ENCODE results near the gene DSCAML1.

The DSCAML1 gene

DNA sequence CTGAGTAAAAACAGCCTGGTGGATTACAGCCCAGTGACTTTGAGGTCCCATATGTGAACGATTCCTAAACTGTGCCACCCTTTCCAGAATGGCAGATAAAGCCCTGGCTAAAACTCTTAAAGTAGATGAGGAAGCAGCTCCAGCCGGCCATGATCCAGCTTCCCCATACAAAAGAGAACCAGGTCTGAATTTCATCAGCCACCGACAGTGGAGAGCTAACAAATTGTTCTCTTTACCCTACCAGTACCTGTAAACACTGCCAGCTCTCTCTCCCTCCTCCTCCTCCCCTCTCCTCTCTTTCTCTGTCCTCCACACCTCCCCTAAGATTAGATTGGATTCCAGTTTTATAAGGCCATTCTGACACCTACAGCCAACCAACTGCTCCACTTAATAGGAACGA is 176.9 kb downstream of the DSCAML1 start:
- Histone ChIP-seq H2AFZ (ENCODE audit: low read depth, low read length) (no peak overlapping the region; the same call in 1 of the 2 replicates), H3K27ac (ENCODE audit: low read length) (no peak overlapping the region), H3K27me3 (ENCODE audit: low read depth, low read length) (no peaks in the 10 kb centered on the region), H4K20me1 (ENCODE audit: insufficient read depth, low read length) (no peaks in the 10 kb centered on the region), H3K4me3 (ENCODE audit: low read length) (no peak overlapping the region), H3K36me3 (replicated peaks; ENCODE audit: low read depth, low read length) (no peaks in the 10 kb centered on the region), H3K9ac (ENCODE audit: low read length) (no peak overlapping the region), H3K4me1 (ENCODE audit: low read length) (peaks cover 5% of the 10 kb centered on the region; the same call in 1 of the 2 replicates), H3K9me3 (ENCODE audit: insufficient read depth, low read length) (no peaks in the 10 kb centered on the region), H3K4me2 (ENCODE audit: low read length) (no peak overlapping the region), H3K79me2 (ENCODE audit: low read length) (no peaks in the 10 kb centered on the region)
- TF ChIP-seq, protein P1, sequence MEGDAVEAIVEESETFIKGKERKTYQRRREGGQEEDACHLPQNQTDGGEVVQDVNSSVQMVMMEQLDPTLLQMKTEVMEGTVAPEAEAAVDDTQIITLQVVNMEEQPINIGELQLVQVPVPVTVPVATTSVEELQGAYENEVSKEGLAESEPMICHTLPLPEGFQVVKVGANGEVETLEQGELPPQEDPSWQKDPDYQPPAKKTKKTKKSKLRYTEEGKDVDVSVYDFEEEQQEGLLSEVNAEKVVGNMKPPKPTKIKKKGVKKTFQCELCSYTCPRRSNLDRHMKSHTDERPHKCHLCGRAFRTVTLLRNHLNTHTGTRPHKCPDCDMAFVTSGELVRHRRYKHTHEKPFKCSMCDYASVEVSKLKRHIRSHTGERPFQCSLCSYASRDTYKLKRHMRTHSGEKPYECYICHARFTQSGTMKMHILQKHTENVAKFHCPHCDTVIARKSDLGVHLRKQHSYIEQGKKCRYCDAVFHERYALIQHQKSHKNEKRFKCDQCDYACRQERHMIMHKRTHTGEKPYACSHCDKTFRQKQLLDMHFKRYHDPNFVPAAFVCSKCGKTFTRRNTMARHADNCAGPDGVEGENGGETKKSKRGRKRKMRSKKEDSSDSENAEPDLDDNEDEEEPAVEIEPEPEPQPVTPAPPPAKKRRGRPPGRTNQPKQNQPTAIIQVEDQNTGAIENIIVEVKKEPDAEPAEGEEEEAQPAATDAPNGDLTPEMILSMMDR (IDR thresholded peaks at IDR 0.05; ENCODE audit: low read depth, low read length): no peak
- no peak for TF ChIP-seq EZH2phosphoT487 (IDR thresholded peaks at IDR 0.05; ENCODE audit: low read depth)

DNA sequence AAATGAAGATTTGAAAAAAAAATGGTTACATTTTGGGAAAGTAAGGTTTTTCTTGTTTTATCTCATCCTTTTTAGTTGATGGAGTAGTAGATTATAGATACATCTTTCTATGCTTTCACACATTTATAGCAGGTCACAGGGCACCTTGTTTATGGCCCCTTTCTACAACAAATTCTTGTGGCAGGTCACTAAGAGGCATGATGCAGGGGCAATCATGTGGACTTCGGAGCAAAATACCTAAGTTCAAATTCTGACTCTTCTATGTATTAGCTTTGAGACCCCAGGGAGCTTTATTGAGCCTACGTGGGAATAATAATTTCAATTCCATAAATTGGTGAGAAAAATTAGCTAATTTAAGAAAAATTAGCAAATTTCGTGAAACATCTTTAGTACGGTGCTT is 177.4 kb downstream of the DSCAML1 start:
- Histone ChIP-seq H3K9me3 (ENCODE audit: insufficient read depth, low read length) (no peaks in the 10 kb centered on the region), H3K27me3 (ENCODE audit: low read depth, low read length) (no peaks in the 10 kb centered on the region), H3K9ac (ENCODE audit: low read length) (no peak overlapping the region), H3K4me1 (ENCODE audit: low read length) (peaks cover 5% of the 10 kb centered on the region; the same call in 1 of the 2 replicates), H3K27ac (ENCODE audit: low read length) (no peak overlapping the region), H4K20me1 (ENCODE audit: insufficient read depth, low read length) (no peaks in the 10 kb centered on the region), H3K79me2 (ENCODE audit: low read length) (no peaks in the 10 kb centered on the region), H3K36me3 (replicated peaks; ENCODE audit: low read depth, low read length) (no peaks in the 10 kb centered on the region), H3K4me3 (ENCODE audit: low read length) (no peak overlapping the region), H2AFZ (ENCODE audit: low read depth, low read length) (no peak overlapping the region), H3K4me2 (ENCODE audit: low read length) (no peak overlapping the region)
- TF ChIP-seq, protein P1 (IDR thresholded peaks at IDR 0.05; ENCODE audit: low read depth, low read length): no peak
- no peak for TF ChIP-seq EZH2phosphoT487 (IDR thresholded peaks at IDR 0.05; ENCODE audit: low read depth)

DNA sequence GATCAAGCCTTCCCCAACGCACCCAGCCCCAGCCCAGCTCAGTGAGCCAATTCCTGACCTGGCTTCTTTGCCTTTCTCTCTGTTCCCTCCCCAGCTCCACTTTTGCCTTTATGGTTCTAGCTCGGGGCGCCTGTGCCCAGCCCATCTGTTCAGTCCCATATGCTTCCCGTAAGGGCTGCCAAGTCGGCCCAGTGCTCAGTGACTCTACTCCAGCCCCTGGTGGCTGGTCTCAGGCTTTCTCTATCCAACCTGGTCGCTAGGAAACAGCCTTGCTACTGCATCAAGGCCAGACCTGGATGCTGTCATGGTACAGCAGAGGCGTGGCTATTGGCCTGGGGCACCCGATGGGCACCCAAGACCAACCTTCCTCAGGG is 178.0 kb downstream of the DSCAML1 start:
- Histone ChIP-seq H3K4me2 (ENCODE audit: low read length) (no peak overlapping the region), H2AFZ (ENCODE audit: low read depth, low read length) (no peak overlapping the region), H3K79me2 (ENCODE audit: low read length) (no peaks in the 10 kb centered on the region), H3K4me1 (ENCODE audit: low read length) (peaks cover 5% of the 10 kb centered on the region; the same call in 1 of the 2 replicates), H3K4me3 (ENCODE audit: low read length) (no peak overlapping the region), H3K36me3 (replicated peaks; ENCODE audit: low read depth, low read length) (no peaks in the 10 kb centered on the region), H3K27ac (ENCODE audit: low read length) (no peak overlapping the region), H3K9me3 (ENCODE audit: insufficient read depth, low read length) (no peaks in the 10 kb centered on the region), H4K20me1 (ENCODE audit: insufficient read depth, low read length) (no peaks in the 10 kb centered on the region), H3K27me3 (ENCODE audit: low read depth, low read length) (no peaks in the 10 kb centered on the region), H3K9ac (ENCODE audit: low read length) (no peak overlapping the region)
- TF ChIP-seq, protein P1 (IDR thresholded peaks at IDR 0.05; ENCODE audit: low read depth, low read length): no peak
- TF ChIP-seq EZH2phosphoT487 (IDR thresholded peaks at IDR 0.05; ENCODE audit: low read depth): no peak

DNA sequence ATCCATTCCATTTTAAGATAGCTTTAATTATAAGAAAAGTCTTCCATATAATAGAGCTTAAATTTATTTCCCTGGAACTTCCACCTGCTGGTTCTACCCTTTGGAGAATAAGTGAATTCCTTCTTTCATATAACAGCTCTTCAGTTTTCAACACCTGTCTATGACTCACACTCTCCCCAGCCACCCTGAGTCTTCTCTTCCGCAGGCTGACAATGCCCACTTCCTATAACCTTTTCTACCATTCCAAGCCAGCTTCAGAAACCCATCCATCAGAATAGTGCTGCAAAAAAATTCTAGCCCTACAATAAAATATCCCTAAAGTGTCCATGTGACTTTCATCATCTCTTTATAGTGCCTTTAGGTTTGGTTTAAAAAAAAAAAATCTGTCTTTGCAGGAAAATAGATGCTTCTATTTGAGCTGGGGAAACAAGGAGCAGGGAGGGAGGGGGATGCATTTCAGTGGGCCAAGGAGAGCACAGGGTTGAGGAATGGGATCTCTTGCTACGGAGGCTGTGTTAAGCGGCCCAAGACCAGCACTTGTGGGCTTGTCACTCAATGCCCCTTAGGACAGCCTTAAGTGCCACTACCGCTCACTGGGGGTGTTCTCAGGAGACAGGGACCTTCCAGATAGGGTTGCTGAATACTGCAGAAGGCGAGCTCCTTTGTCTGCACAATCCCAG is 178.6 kb downstream of the DSCAML1 start:
- H3K27ac ChIP-seq (ENCODE audit: low read length): no peak overlapping the region
- H3K36me3 ChIP-seq (replicated peaks; ENCODE audit: low read depth, low read length): no peaks in the 10 kb centered on the region
- no peaks in the 10 kb centered on the region for H3K27me3 ChIP-seq (ENCODE audit: low read depth, low read length)
- no peak overlapping the region for H3K4me2 ChIP-seq (ENCODE audit: low read length)
- peaks cover 5% of the 10 kb centered on the region; the same call in 1 of the 2 replicates for H3K4me1 ChIP-seq (ENCODE audit: low read length)
- no peaks in the 10 kb centered on the region for H4K20me1 ChIP-seq (ENCODE audit: insufficient read depth, low read length)
- H3K79me2 ChIP-seq (ENCODE audit: low read length): no peaks in the 10 kb centered on the region
- H3K4me3 ChIP-seq (ENCODE audit: low read length): no peak overlapping the region
- TF ChIP-seq EZH2phosphoT487 (IDR thresholded peaks at IDR 0.05; ENCODE audit: low read depth): no peak
- TF ChIP-seq, protein P1 (IDR thresholded peaks at IDR 0.05; ENCODE audit: low read depth, low read length): no peak
- H3K9me3 ChIP-seq (ENCODE audit: insufficient read depth, low read length): no peaks in the 10 kb centered on the region
- H2AFZ ChIP-seq (ENCODE audit: low read depth, low read length): no peak overlapping the region
- H3K9ac ChIP-seq (ENCODE audit: low read length): no peak overlapping the region
